HepG2 (cell line): ENCODE measurements around the gene POLE. TPM values are rescaled to one million over a fixed set of nuclear protein-coding genes. Genes with fewer than 3 reads are reported as not detected.

Experiments
- ATAC-seq: fragments of 200-7000 bp; cut with Tn5 transposase; 3 replicates; pipeline ENCODE4 v1.9.1; 2020; ENCODE audit warnings: mild to moderate bottlenecking, moderate library complexity
- BruUV-seq: library from RNA; stranded (reverse); fragments of 400-500 nt; replicated peaks from 2 replicates; lab custom pipeline; 2021; lab: Mats Ljungman, UMichigan
- CTCF ChIA-PET: fragments of 300-600 bp; formaldehyde crosslinking; extraction: SDS; loops from one replicate; lab custom pipeline; 2021; ENCODE audit warnings: low total read pairs, inconsistent platforms, low intra/inter-chr PET ratio; lab: Yijun Ruan, JAX
- POLR2A ChIA-PET: fragments of 350-600 bp; sonication (Branson Sonifier 250); formaldehyde crosslinking; loops from one replicate; lab custom pipeline; 2020; ENCODE audit warnings: antibody characterized with exemption, inconsistent platforms; lab: Yijun Ruan, JAX
- DNase-seq: peaks from one replicate; pipeline ENCODE4 v3.0.0-alpha.2; 2015; ENCODE audit warnings: low spot score
- FAIRE-seq: peaks from 3 replicates; lab custom pipeline; 2011; peaks lifted over from hg19 to GRCh38; lab: Jason Lieb, UNC
- H2AFZ ChIP-seq: one replicate; pipeline ENCODE4 v1.6.1; 2011; ENCODE audit warnings: low read length, inconsistent platforms
- H3K27ac ChIP-seq: fragments of 300-600 bp; 3 replicates; pipeline ENCODE4 v1.8.0; 2011; ENCODE audit warnings: mixed run types, mild to moderate bottlenecking, mixed read lengths, low read length, inconsistent platforms; ENCODE audit not compliant: insufficient read depth; ENCODE audit errors: extremely low read length
- H3K27me3 ChIP-seq, 2 experiments: fragments of 200-600 bp in 1 of 2; 2 replicates in 1 of 2; 3 replicates in 1 of 2; pipeline versions ENCODE4 v1.6.0 to v1.8.0; 2011; ENCODE audit warnings: low read length in 2 of 2, mild to moderate bottlenecking in 2 of 2, moderate library complexity in 2 of 2, inconsistent platforms in 1 of 2; ENCODE audit not compliant: insufficient read depth in 2 of 2, control insufficient read depth in 1 of 2
- H3K36me3 ChIP-seq, 2 experiments: fragments of 200-600 bp in 1 of 2; replicated peaks in 1 of 2; 2 replicates in 1 of 2; 3 replicates in 1 of 2; pipeline versions ENCODE4 v1.5.1 to v1.8.0; 2011; ENCODE audit warnings: low read length in 2 of 2, inconsistent platforms in 1 of 2; ENCODE audit not compliant: insufficient read depth in 2 of 2, control insufficient read depth in 1 of 2
- H3K4me1 ChIP-seq: 2 replicates; pipeline ENCODE4 v1.5.1; 2012; ENCODE audit warnings: low read length, inconsistent platforms; ENCODE audit not compliant: insufficient read depth
- H3K4me2 ChIP-seq: 2 replicates; pipeline ENCODE4 v1.6.0; 2011; ENCODE audit warnings: low read depth, low read length, inconsistent platforms
- H3K4me3 ChIP-seq, 3 experiments: fragments of 200-600 bp in 1 of 3; sonication (generic), shearing (Covaris generic) in 1 of 3; replicated peaks in 1 of 3; 2 replicates each; pipeline ENCODE4 v1.5.1; 2011 to 2016; ENCODE audit warnings: low read length in 3 of 3, inconsistent platforms in 2 of 3, low read depth in 2 of 3, mild to moderate bottlenecking in 2 of 3, control low read depth in 1 of 3, mixed read lengths in 1 of 3; ENCODE audit not compliant: insufficient read depth in 1 of 3
- H3K79me2 ChIP-seq: one replicate; pipeline ENCODE4 v1.6.1; 2011; ENCODE audit warnings: low read length, inconsistent platforms; ENCODE audit not compliant: insufficient read depth
- H3K9ac ChIP-seq: 2 replicates; pipeline ENCODE4 v1.6.0; 2011; ENCODE audit warnings: mild to moderate bottlenecking, low read depth, low read length, inconsistent platforms; ENCODE audit not compliant: insufficient read depth
- H3K9me3 ChIP-seq: 2 replicates; pipeline ENCODE4 v1.5.1; 2012; ENCODE audit warnings: mild to moderate bottlenecking, low read length
- H4K20me1 ChIP-seq: 2 replicates; pipeline ENCODE4 v1.6.0; 2011; ENCODE audit warnings: inconsistent platforms, mild to moderate bottlenecking, low read length, moderate library complexity; ENCODE audit not compliant: insufficient read depth
- ATF7 ChIP-seq, 2 experiments: fragments of 450-650 bp in 1 of 2; sonication (generic) in 1 of 2; formaldehyde crosslinking in 1 of 2; IDR thresholded peaks; 2 replicates each; pipeline versions ENCODE4 v1.4.0 to v1.6.1; 2016 to 2020; ENCODE audit warnings: antibody characterized with exemption in 1 of 2, mild to moderate bottlenecking in 1 of 2, missing genetic modification reagents in 1 of 2
- CBX5 ChIP-seq: sonication (generic); formaldehyde crosslinking; IDR thresholded peaks from 2 replicates; pipeline ENCODE4 v1.4.0; 2020; ENCODE audit warnings: missing genetic modification reagents, borderline replicate concordance
- FOXK1 ChIP-seq: sonication (generic); formaldehyde crosslinking; IDR thresholded peaks from 2 replicates; pipeline ENCODE4 v1.4.0; 2020; ENCODE audit warnings: low read depth, missing genetic modification reagents, borderline replicate concordance
- KDM5A ChIP-seq: fragments of 200-600 bp; sonication (generic); IDR thresholded peaks from 2 replicates; pipeline ENCODE4 v1.7.0; 2018; ENCODE audit warnings: antibody characterized with exemption, mild to moderate bottlenecking, low read length, borderline replicate concordance
- MXI1 ChIP-seq: IDR thresholded peaks from 3 replicates; pipeline ENCODE4 v1.6.1; 2012; ENCODE audit warnings: low read depth, low read length, inconsistent platforms, borderline replicate concordance
- PHB2 ChIP-seq: fragments of 450-650 bp; IDR thresholded peaks from 2 replicates; pipeline ENCODE4 v1.6.1; 2018; ENCODE audit not compliant: partially characterized antibody
- ZFX ChIP-seq: sonication (generic); formaldehyde crosslinking; IDR thresholded peaks from 2 replicates; pipeline ENCODE4 v1.4.0; 2020; ENCODE audit warnings: mild to moderate bottlenecking, low read depth, missing genetic modification reagents, moderate library complexity
- ZNF569 ChIP-seq: sonication (generic); formaldehyde crosslinking; IDR thresholded peaks from 2 replicates; pipeline ENCODE4 v1.5.0; 2020; ENCODE audit warnings: mild to moderate bottlenecking, missing genetic modification reagents, moderate library complexity, borderline replicate concordance
- ZNF616 ChIP-seq: sonication (generic); formaldehyde crosslinking; IDR thresholded peaks from 2 replicates; pipeline ENCODE4 v1.5.0; 2020; ENCODE audit warnings: low read depth, mild to moderate bottlenecking, missing genetic modification reagents
- ZNF713 ChIP-seq: sonication (generic); formaldehyde crosslinking; IDR thresholded peaks from 2 replicates; pipeline ENCODE4 v1.4.0; 2020; ENCODE audit warnings: mild to moderate bottlenecking, missing genetic modification reagents
- WGBS: methylation state at CpG from one replicate; pipeline ENCODE4 v1.1.6; 2017; ENCODE audit warnings: low lambda C conversion rate; 5-methylcytosine and 5-hydroxymethylcytosine counted together
- in situ Hi-C: cut with HindIII; loops from 2 replicates; pipeline ENCODE4 v1.10.0; 2017; ENCODE audit warnings: low pct_unique_long_range_greater_than_20kb; ENCODE audit not compliant: extremely low pct_ligation_motif_present
- intact Hi-C: fragments of 100-400 bp; cut with micrococcal nuclease; formaldehyde crosslinking; loops from one replicate; pipeline ENCODE4 v1.10.0; 2022; ENCODE audit not compliant: unreplicated experiment
- polyA plus RNA-seq, 8 experiments: library from polyadenylated mRNA; depleted of rRNA in 3 of 8; stranded (reverse) in 7 of 8; unstranded in 1 of 8; fragments of >200 nt; fragmentation: Illumina TruSeq in 4 of 8; extraction: Trizol in 4 of 8; gene quantifications; 2 replicates each; pipeline versions ENCODE4 v1.2.1 to v1.2.3, GENCODE V29; 2011 to 2016; ENCODE audit warnings: low read depth in 4 of 8, missing spikeins in 1 of 8, mixed read lengths in 1 of 8; ENCODE audit not compliant: insufficient read depth in 1 of 8
- total RNA-seq, 5 experiments: library from RNA; depleted of rRNA; stranded (reverse); fragments of >200 nt; fragmentation: Illumina TruSeq; extraction: Trizol; gene quantifications; 2 replicates each; pipeline ENCODE4 v1.2.3, GENCODE V29; 2016; ENCODE audit warnings: low read depth in 1 of 5
- TF ChIP-seq, protein P1 (sequence below): sonication (generic); formaldehyde crosslinking; IDR thresholded peaks from 2 replicates; pipeline ENCODE4 v1.5.1; 2020; ENCODE audit warnings: missing genetic modification reagents, mild to moderate bottlenecking, borderline replicate concordance

POLE gene
- total and polyA plus RNA-seq, 2 of the 13 experiments (the other 11 are each of a cell fraction or from before 2014, with no cell fraction given), result 25.3 to 52.2 TPM

DNA sequence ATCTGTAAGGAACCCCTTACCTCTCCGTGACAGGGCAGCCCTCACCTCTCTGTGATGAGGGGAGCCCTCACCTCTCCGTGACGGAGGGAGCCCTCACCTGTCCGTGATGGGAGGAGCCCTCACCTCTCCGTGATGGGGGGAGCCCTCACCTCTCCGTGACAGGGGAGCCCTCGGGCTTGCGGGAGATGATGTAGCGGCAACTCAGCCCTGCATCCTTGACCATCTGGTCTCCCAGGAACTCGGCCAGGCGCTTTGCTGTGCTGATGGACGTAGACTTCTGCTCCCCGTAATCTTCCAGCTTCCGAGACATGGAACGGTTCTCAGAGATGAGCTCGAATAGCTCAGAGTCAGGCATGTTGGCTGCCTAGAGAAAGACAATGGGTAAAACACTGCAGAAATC lies 28.0 kb downstream of the POLE start:
- Histone ChIP-seq H2AFZ (no peak overlapping the region), H3K4me3 (no peak overlapping the region), H3K36me3 (peaks cover 41 to 88% of the 10 kb centered on the region in 2 experiments), H3K4me1 (no peaks in the 10 kb centered on the region), H3K27me3 (no peaks in the 10 kb centered on the region), H3K4me2 (no peak overlapping the region), H3K27ac (no peak overlapping the region), H3K9ac (no peak overlapping the region), H3K9me3 (no peaks in the 10 kb centered on the region), H4K20me1 (no peaks in the 10 kb centered on the region), H3K79me2 (no peaks in the 10 kb centered on the region)
- FAIRE-seq (no peak), ATAC-seq (no peak), DNase-seq (no peak)
- ChIA-PET POLR2A (no interaction called here), CTCF (no interaction called here)
- TF ChIP-seq ZNF569 (CRISPR knock-in tag) (no peak), ATF7 (IDR thresholded peaks at IDR 0.05) (no peak), ATF7 (CRISPR knock-in tag; IDR thresholded peaks at IDR 0.05) (no peak), ZNF616 (CRISPR knock-in tag) (no peak), ZFX (CRISPR knock-in tag) (no peak), CBX5 (CRISPR knock-in tag) (no peak), FOXK1 (no peak), ZNF713 (CRISPR knock-in tag) (no peak), MXI1 (no peak), PHB2 (no peak), KDM5A (no peak)
- TF ChIP-seq, protein P1, sequence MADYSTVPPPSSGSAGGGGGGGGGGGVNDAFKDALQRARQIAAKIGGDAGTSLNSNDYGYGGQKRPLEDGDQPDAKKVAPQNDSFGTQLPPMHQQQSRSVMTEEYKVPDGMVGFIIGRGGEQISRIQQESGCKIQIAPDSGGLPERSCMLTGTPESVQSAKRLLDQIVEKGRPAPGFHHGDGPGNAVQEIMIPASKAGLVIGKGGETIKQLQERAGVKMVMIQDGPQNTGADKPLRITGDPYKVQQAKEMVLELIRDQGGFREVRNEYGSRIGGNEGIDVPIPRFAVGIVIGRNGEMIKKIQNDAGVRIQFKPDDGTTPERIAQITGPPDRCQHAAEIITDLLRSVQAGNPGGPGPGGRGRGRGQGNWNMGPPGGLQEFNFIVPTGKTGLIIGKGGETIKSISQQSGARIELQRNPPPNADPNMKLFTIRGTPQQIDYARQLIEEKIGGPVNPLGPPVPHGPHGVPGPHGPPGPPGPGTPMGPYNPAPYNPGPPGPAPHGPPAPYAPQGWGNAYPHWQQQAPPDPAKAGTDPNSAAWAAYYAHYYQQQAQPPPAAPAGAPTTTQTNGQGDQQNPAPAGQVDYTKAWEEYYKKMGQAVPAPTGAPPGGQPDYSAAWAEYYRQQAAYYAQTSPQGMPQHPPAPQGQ, result no peak
- intact Hi-C loops (no loop called here), in situ Hi-C loops (no loop called here)
- no TSS peak for BruUV-seq
- WGBS, result 94% methylated on average over 9 of the region's 16 CpGs
